DMS79 treated with DMSO at 0.1 percent for 48 hours (cell line): ENCODE results near the gene EEF2KMT.
"Not testable (repeated sequence)": the region's sequence is repeated elsewhere in the genome, so short reads cannot be mapped to it uniquely, and the experiment has no call there.

Experiments used
- DNase-seq: peaks from one replicate; lab custom pipeline; 2025; lab: John Stamatoyannopoulos, UW

EEF2KMT gene

DNA sequence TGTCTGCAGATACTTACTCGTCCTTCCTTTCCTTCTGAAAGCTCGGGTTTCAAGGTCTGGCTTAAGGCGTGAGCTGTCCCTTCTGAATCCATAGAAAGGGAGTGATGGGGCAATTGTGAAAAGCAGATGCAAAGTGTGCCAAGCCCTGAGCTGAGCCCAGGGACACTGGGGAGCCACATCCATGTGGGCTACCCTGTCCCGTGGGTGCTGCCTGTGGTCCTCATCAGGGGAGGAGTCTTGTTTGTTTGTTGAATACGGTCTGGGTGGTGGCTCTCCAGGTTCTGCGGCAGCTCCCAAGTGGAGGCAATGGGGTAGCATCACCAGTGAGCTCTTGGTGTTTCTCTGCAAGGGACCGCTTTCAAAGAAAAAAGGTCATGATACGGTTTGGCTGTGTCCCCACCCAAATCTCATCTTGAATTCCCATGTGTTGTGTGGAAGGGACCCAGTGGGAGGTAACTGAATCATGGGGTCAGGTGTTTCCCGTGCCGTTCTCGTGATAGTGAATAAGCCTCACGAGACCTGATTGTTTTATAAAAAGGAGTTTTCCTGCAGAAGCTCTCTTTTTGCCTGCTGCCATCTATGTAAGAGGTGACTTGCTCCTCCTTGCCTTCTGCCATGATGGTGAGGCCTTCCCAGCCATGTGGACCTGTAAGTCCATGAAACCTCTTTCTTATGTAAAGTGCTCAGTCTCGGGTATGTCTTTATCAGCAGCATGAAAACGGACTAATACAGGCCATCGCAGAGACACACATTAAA is 27.0 kb downstream of the EEF2KMT start:
- no peak for DNase-seq

DNA sequence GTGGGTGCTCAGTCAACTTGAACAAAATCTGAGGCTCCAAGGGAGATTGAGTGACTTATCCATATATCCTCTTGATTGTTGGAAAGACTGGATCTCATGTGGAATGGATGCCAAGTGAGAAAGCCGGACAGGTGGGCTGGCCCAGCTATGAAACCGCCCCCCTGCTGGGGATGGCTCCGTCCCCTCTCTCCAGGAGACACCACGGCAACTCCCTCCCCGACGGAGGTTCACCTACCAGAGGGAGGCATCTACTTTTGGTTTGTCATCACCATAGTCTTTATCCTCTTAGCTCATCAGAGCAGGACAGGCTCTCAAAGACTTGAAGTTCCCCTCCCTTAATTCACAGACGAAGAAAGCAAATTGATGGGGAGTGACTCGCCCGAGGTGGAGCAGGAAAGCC is 27.7 kb downstream of the EEF2KMT start:
- no peak for DNase-seq

DNA sequence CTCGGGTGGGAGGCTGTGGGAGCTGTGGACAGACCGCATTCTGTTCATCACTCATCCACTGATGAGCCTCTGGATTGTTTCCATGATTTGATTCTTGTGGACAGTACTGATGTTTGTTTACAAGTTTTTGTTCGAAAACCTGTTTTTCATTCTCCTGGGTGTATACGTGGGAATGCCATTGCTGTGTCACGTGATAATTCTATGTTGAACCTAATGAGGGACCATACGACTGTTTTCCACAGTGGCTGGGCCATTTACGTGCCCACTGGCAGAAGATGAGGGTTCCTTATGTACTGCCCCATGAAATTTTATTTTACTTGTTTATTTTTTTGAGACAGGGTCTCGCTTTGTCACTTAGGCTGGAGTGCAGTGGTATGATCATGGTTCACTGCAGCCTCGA is 28.5 kb downstream of the EEF2KMT start:
- DNase-seq: no peak

DNA sequence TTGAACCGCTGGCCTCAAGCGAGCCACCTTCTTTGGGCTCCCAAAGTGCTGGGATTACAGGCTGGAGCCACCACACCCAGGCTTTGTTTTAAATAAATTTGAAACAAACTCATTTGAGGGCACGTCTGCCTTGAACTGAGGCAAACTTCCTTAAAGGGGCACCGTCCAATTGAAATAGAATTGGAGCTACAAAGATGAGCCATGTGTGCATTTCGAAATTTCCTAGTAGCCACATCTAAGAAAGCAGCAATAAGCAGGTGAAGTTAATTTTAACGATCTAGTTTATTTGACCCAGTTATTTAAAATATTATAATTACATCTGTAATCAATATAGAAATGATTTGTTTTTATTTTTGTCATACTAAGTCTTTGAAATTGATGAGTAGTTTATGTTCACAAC is 31.1 kb downstream of the EEF2KMT start:
- no peak for DNase-seq

DNA sequence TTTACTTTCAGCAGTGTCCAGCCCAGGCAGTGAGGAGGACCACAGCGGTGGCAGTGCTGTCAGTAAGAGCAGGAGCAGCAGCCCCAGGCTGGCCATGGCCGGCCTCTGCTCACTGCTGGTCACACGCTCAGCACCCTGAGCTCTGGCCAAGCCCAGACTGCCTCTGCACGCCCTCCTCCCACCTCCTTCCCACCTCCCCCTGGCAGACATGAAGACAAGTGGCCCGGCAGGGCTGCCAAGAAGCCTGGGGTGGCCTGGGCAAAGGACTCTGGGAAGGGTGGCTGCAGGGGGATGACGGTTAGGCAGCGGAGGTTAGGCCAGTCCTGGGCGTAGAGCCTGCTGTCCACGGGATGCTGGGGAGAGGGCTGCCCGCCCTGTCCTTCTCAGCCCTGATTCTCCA is 31.8 kb downstream of the EEF2KMT start, which contains the start of gene C16orf89:
C16orf89 (minus strand) TSS at position 144 of the 400 bp plus-strand sequence; CDS start at position 96, 48 bp downstream.
- peak; percentile 32 for DNase-seq

DNA sequence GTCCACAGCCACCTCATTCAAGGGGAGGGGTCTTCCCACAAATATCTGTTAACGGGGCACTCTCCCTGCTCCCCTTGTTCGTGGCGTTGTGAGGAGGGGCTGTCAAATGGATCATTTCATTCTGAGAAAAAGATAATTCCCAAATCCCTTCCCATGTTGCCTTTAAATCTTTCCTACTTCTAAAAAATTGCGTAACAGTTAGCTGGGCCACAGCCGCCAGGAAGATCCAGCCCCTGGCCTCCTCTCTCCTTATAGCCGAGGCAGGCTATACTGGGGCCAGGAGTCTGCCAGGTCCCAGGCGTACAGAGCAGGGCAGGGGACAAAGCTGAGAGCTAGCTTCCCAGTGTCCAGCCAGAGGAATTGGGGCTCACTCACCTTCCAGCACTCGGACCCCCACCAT is 32.3 kb downstream of the EEF2KMT start:
- DNase-seq: peak; percentile 76

DNA sequence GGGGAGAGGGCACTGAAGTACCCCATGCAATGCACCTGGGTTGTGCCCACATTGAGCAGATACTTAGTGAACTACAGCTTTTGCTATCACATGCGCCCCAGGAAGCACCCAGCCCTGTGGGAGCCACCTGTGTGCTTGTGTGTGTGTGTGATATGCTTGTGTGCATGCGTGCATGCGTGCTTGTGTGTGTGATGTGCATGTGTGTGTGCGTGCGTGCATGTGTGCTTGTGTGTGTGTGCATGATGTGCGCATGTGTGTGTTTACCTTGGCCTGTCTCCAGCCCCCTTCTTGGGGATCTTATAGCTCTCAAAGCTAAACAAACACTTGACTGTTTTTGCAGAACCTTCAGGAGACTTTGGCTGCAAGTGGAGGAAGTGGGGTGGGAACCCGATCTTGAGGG is 32.7 kb downstream of the EEF2KMT start:
- DNase-seq: peak; percentile 95

DNA sequence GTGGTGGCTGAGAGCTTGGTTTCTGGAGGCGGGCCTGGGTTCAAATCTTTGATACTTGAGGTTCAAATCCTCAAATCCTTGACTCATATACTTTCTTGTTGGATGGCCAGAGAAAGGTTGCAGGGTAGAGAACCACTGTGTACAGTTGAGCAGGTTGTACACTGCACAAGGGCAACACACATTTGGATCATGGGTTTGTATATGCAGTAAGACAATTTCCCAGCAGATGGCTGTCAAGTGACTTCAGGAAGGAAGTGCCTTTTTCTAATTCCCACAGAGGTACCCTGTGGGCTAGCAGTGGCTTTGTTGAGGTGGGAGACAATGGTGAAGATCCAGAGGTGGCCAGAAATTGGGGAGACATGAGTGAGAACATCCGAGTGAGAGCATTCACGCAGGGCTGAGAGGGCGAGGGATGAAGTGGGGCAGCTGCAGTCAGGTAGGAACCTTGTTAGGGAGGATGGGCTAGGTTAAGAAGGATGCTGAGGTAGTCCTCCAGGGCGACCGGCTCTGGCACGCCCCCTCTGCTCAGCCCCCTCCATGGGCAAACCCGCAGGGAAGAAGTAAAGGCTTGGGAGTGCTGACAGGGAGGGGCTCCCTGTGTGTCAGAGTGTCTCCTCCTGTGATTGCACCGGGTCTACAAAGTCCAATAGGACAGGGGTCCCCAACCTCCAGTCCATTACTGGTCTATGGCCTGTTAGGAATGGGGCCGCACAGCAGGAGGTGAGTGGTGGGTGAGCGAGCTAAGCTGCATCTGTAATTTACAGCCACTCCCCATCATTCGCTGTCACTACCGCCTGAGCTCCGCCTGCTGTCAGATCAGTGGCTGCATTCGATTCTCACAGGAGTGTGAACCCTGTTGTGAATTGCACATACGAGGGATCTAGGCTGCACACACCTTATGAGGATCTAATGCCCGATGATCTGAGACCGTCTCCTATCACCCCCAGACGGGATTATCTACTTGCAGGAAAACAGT is 34.5 kb downstream of the EEF2KMT start:
- no peak for DNase-seq

DNA sequence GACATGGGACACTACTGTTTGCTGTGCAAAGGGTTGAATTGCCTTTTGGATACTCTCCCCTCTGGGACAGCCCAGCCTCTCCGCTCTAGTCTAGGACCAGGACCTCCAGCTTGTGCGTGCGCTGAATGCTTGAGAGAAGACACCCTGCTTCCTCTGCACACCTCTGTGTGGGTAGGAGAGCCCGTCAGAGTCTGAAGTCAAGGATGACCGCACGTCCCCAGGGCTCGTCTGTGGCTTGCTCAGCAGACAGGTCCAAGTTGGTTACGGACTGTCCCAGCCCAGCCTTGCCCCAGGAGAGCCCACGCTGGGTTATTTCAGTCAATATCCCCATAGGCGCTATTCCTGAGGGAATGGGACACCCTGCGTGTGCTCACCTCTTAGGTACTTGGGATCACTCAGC is 35.5 kb downstream of the EEF2KMT start:
- no peak for DNase-seq

DNA sequence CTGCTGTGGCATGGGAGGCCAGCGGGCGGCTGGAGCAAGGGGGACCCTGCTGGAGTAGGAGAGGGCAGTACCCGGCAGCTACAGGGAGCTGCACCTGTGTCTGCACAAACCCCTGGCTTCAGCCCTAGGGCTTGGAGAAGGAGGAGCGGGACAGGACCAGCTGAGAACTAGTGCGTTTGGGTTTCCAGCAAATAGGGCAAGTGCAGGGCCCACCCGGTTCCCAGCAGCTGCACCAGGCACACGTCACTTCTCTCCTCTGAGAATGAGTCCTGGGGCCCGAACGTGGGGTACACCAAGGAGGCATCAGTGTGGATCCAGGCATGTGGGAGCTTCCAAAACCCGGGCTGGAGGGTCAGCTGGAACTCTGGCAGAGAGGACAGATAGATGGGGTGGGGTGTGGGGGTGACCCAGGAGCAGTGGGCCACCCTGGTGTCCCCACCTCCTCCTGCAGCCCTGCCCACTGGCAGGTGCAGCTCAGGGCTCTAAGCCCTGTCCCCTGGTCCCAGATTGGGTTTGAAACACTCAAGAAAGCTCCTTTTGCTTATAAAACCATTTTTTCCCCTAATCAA is 37.4 kb downstream of the EEF2KMT start:
- DNase-seq: no peak

DNA sequence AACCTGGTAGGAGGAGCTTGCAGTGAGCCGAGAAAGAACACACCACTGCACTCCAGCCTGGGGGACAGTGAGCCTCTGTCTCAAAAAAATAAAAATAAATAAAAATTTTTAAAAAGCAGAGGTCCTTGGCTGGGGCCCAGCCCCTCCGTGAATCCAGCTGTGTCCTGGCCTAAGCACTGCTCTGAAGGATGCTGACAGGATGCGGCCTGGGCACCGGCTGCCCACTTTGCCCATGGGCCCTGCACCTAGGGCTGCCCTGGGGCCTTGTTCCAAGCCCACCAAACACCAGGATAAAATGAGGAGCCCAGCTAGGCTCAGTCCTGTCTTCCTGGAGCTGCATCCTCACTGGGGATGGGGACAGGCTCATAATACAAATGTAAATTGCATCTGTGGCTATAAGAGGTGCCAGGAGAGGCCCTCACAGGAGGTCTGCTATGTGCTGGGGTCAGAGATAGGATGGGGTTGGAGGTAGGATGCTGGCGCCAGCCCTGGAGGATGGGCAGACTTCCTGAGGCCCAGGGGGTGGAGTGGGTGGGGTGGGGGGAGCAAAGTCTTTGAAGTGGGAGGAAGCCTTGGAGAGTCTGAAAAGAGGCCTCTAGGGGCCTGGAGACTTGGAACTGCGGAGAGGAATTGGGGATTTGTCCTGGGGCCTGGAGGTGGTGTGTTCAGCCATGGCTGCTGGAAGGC is 38.1 kb downstream of the EEF2KMT start:
- DNase-seq: no peak

DNA sequence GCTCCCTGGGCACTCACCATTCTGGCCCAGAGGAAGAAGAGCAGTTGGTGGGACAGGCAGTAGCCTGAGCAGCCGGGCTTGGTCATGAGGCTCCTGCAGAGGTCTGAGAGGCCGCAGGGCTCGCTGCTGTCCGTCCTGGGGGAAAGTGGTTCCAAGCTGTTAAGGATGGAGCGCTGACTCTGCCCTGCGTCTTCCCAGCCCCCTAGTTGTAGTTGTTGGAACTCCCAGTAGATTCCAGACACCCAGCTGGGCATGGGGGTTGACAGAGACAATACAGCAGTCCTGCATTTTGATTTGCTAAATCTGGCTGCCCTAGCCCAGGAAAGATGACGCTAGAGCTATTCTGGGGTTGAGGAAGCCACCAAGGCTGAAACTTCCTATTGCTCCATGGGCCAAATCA is 39.1 kb downstream of the EEF2KMT start:
- no peak for DNase-seq

DNA sequence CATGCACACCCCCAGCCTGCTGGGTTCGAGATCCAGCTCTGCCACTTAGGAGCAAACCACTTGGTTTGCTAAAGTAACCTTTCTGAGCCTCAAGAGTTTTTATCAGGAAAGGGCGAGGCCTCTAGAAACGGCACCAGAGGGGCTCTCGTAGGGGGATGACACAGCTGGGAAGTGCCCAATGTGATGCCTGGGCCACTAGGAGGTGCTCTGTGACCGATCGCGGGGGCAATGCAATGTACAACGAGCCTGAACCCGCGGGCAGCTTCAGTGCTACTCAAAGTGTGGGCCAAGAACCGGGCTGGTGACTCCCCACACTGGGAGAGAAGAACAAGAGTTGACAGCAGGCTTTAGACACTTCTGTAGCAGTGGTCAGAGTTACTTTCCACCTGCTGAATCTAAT is 41.2 kb downstream of the EEF2KMT start:
- no peak for DNase-seq

DNA sequence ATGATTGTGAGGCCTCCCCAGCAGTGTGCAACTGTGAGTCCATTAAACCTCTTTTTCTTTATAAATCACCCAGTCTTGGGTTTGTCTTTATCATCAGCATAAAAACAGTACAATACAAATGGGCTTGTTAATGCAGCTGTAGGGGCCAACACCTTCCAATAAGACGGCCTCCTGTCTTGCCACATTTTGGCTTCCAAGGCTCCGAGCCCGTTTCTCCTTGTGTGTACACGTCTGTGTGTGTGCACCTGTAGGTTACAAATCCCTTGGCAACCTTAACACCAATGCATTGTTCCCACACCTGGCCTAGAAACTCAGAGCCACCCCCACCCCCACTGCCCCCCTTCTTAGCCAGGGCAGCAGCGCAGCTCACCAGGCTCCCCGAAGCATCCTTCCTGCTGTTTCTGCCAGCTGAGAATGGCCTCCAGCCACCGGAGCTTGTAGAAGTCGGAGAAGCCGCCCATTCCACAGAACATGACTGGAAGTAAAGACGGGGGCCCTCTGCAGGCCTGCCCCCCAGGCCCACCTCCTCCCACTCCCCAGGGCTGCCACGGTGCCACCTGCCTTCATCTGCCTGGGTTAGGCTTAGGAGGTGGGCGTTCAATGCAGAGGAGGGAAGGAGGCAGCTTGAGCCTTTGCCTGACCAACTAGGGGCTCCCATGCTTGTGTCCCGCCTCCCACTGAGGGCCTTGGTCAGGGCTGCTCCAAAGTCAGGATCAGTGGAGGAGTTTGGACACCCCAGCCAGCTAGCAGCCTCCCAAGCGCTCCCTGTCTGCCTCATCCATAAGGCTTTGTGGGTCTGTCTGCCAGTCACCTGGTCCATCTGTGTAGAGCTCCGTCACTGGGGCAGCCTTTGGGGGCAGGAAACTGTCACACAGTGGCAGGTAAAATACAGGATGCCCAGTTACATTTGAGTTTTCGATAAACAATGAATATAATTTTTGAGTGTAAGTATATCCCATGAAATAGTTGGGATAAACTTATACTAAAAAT is 42.4 kb downstream of the EEF2KMT start:
- no peak for DNase-seq

DNA sequence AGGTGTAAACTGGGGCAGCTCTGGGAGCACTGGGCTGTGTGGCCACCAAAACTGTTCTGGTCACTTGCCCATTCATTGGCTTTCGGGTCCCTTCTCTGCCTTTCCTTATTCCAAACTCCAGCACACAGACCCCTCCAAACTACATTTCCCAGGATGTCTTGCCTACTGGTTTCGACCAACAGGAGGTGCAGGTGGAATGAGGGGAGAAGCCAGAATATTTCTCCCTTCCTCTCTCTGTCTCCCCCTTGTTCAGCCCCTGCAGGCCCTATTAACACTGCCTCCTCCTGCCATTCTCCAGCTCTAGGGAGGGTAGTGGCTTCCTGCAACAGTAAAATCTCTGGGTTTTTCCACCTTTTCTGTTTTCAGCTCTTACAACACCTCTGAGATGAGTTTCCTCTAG is 50.7 kb downstream of the EEF2KMT start:
- DNase-seq: no peak

DNA sequence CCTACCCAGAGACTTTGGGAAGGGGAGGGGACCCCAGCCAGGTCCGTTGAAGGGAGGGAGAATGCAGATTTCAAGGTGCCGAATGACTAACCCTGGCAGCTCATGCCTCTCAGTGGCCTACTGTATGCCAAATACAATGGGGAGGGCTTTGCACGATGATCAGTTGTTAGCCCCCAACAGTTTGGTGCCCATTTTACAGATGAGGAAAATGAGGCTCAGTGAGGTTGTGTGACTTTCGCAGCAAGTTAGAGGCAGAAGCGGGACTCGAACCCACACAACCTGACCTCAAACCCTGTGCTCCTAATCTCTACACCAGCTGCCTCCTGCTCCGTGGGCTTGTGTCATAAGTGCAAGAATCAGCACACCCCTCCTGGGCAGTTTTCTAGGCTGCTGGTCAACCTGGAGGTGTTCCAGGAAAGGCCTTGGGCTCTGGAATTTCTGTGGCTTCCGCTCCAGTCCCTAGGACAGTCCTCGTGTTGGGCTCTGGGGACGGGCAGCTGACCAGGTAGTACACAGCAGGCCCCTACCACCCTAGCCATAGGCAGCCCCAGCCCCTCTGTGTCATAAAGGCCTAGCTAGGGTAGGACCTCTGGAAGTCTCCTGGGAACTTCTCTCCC is 52.0 kb downstream of the EEF2KMT start:
- no peak for DNase-seq

DNA sequence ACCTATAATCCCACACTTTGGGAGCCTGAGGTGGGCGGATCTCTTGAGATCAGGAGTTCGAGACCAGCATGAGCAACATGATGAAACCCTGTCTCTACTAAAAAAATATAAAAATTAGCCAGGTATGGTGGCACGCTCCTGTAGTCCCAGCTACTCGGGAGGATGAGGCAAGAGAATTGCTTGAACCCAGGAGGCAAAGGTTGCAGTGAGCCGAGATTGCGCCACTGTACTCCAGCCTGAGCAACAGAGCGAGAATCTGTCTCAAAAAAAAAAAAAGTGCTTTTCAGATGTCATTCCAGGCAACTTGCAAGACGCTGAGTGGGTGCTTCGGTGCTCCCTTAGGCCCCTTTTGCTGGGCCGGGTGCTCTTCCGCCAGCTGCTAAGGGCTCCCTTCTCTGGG is 53.0 kb downstream of the EEF2KMT start:
- not testable (repeated sequence) for DNase-seq

DNA sequence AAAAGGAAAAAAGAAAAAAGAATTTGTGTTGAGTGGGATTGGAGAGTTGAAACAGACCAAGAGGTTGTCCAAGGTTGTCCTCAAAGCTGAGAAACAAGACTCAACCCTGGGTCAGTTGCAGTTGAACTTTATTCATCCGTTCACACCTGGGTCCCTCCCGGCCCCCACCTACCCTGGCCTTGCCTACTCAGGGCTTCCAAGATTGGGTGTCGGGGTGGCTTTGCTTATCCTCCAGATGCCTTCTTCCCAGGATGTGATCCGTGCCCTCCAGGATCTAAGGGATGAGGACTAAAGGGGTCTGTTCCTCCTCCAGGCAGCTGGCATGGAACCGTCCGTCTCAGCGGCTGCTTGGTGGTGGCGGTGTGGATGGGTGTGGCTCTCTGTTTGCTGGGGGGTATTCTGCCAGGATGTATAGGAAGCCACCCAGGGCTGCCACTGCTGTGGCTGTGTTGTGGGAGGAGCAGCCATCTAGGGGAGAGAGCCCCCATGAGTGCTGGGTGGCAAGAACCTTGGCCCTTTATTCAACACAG is 53.5 kb downstream of the EEF2KMT start:
- DNase-seq: no peak

DNA sequence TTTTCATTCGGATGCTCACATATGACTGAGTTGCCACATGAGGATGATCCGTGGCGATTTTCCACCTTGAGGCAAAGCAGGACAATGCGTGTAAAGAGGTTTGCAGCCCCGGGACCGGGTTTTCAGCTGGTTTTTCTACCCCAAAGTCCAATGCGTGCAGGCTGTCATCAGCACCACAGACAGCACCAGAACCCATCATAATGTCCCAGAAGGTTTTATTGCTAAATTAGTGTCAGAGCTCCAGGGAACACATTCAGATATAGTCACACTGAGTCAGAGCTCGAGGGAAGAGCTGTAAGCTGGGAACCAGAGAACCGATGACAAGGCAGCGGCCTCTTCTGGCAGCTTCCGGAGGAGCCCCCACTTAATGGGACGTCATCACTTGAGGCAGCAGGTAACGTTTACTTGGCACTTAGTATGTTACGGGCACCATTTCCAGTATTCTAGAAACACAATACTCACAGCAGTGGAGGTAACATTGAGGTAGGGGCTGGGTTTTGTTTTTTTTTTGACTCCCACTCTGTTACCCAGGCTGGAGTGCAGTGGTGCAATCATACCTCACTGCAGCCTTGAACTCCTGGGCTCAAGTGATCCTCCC is 54.9 kb downstream of the EEF2KMT start:
- DNase-seq: no peak
